ENCODE data around the gene CHRM5. TPM values are rescaled to one million over a fixed set of nuclear protein-coding genes. Genes with fewer than 3 reads are reported as not detected.

Gene CHRM5
- total and polyA plus RNA-seq, 9 of the 15 experiments (the other 6 are each of a cell fraction or from before 2014, with no cell fraction given): not detected

- TF ChIP-seq ARID4B (CRISPR knock-in tag; IDR thresholded peaks at IDR 0.05): peak; percentile 64; the same call in 1 of the 2 replicates
- no peak; the same call in 1 of the 2 replicates for TF ChIP-seq HMBOX1 (IDR thresholded peaks at IDR 0.05)
- no peak for TF ChIP-seq GATA2 (CRISPR knock-in tag; IDR thresholded peaks at IDR 0.05)
- no peak for TF ChIP-seq PCBP2 (IDR thresholded peaks at IDR 0.05; ENCODE audit: low read depth, low read length, poor library complexity, severe bottlenecking)
- TF ChIP-seq BACH1 (tag; IDR thresholded peaks at IDR 0.05): no peak
- peak; percentile 14; the same call in 1 of the 2 replicates for TF ChIP-seq ZNF24 (IDR thresholded peaks at IDR 0.05)
- TF ChIP-seq ZNF174 (CRISPR knock-in tag; IDR thresholded peaks at IDR 0.05): no peak
- TF ChIP-seq SRSF3 (IDR thresholded peaks at IDR 0.05; ENCODE audit: insufficient read depth, low read length): no peak
- no peak for TF ChIP-seq IRF9 (tag; IDR thresholded peaks at IDR 0.05)
- TF ChIP-seq SREBF1 (IDR thresholded peaks at IDR 0.05; ENCODE audit: borderline replicate concordance, low read depth, low read length): no peak
- TF ChIP-seq USF1 (CRISPR knock-in tag; IDR thresholded peaks at IDR 0.05): no peak
- TF ChIP-seq MAX (CRISPR knock-in tag; IDR thresholded peaks at IDR 0.05): no peak; the same call in none of the 2 replicates
- TF ChIP-seq THAP12 (CRISPR knock-in tag; IDR thresholded peaks at IDR 0.05): peak; percentile 15; the same call in 1 of the 2 replicates
- TF ChIP-seq PHF20 (IDR thresholded peaks at IDR 0.05; ENCODE audit: partially characterized antibody): peak; percentile 96
- no peak for TF ChIP-seq KDM1A (IDR thresholded peaks at IDR 0.05)
Observed at GRCh38 chr15:34101366-34102174, 133.3 kb downstream of the CHRM5 start, which contains the start of the genes EMC7 and PGBD4 (continued).

Data from K562 (cell line).